SKM-1 (cell line): ENCODE measurements around the gene LMO2.

Experiments used
- DNase-seq: peaks from one replicate; lab custom pipeline; 2025; ENCODE audit not compliant: unreplicated experiment; lab: John Stamatoyannopoulos, UW

The LMO2 gene

GRCh38 chr11:33915526-33915925 is 23.6 kb upstream of the LMO2 start:
- DNase-seq, result no peak

GRCh38 chr11:33913991-33914390 is 22.1 kb upstream of the LMO2 start:
- DNase-seq, result no peak

GRCh38 chr11:33912405-33913361 is 20.8 kb upstream of the LMO2 start:
- DNase-seq, result peak; percentile 90

GRCh38 chr11:33910958-33911339 is 19.1 kb upstream of the LMO2 start:
- DNase-seq, result no peak

GRCh38 chr11:33910296-33910957 is 18.6 kb upstream of the LMO2 start:
- no peak for DNase-seq

GRCh38 chr11:33909552-33909951 is 17.7 kb upstream of the LMO2 start:
- DNase-seq, result no peak

DNA sequence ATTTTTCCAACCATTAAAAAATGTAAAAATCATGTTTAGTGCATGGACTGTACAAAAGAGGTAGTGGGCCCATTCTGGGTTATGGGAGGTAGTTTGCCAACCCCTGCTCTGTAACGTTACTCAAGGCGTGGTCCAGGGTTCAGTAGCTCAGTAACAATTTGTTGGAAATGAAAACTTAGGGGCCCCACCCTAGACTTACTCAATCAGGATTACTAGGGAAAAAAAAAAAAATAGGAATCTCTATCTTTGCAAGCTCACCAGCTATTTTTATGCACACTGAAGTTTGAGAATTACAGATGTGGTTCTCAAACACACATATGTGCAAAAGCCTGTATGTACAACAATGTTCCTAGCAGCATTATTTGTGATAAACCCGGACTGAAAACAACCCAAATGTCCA is 17.3 kb upstream of the LMO2 start:
- DNase-seq, result no peak

DNA sequence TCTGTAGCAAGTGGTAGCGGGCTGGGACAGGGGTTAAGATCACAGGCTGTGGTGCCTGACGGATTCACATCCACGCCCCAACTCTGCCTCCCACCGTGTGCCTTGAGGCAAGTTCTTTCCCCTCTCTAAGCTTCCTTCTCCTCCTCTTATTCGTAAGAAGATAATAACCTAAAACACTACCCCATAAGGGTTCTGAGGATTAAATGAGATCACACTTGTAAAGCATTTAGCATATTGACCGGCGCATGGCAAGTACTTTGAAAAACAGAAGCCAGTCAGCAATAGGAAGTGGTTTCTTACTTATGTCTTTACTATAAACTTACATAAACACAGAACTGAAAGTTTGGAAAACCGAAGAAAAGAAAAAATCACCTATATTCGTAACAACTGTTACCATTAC is 15.5 kb upstream of the LMO2 start:
- no peak for DNase-seq

DNA sequence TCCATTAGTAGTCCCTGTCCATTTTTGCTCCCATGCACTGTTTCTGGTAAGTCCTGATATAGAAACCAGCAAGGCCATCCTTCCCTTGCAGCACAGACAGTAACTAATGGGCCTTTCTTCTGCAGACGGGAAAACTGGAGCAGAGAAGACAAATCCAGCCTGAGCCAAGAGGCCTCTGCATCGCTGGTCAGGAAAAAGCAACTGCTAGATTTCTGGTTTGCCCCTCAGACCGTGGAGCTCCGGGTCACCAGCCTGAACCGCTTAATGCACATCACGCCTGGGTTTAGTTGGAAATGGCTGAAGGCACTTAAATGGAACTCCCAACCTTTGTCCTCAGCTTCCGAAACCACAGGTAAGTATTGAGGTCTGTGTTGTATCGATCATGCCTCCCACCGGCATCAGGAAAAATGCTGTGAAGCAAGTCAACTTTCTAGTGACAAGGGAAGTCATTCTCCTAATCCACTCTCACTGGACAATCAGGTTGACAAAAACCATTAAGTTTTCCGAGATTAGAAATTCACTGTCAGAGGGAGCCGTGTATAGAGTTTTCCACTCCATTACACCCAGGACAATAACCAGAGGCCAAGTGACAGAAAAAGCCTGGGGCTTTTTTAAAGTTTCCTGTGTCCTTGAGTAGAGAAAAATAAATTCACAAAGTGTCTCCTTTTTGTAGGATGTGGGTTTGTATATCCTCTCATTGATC is 14.8 kb upstream of the LMO2 start:
- no peak for DNase-seq

GRCh38 chr11:33904102-33904501 is 12.2 kb upstream of the LMO2 start:
- no peak for DNase-seq

DNA sequence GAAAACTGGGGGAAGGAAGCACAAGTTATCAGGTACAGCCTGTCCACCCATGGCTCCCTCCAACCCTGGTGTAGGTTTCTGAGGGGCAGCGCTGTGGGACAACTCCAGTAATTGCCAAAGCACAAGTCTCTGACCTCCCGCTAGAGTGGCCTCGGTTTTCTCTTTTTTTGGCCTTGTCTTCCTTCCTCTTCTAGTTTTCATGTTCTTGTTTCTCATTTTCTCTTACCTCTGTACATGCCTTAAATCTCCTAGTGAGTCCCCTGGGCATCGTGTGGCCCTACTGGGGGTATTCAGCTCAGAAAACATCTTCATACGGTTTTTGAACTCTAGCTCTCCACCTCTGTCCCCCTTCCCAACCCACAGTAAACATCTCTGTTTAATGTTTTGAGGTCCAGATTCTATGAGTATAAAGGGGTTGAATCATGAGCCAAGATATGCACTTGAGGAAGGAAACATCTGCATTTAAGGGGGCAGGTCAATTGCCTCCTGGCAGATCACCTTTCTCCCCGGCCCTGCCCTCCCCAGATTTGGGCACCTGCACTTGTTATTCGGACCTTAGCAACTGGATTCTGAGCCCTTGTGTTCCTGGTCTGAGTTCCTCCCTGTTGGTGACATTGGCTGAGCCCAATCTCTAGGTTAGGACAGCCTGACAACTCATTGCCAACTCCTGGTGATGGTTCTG is 8.4 kb upstream of the LMO2 start:
- no peak for DNase-seq

- DNase-seq, result no peak
Measured at GRCh38 chr11:33899400-33900037, 7.6 kb upstream of the LMO2 start.

- DNase-seq, result no peak
Measured at GRCh38 chr11:33898957-33899356, 7.1 kb upstream of the LMO2 start.

- no peak for DNase-seq
Measured at GRCh38 chr11:33897761-33898375, 6.0 kb upstream of the LMO2 start.

DNA sequence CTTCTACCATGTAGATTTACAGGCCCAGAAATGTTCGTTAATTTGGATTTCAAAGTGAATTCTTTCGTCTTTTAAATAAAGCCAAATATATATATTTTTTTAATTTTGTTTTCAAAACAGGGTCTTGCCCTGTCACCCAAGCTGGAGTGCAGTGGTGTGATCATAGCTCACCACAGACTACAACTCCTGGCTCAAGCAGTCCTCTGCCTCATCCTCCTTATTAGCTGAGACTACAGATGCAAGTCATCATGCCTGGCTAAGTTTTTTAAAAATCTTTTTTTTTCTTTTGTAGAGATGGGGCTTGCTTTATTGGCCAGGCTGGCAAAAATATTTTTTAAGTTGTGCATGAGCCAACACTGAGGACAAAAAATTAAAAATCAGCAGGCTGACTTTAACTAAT is 5.0 kb upstream of the LMO2 start:
- DNase-seq, result no peak

- DNase-seq, result no peak
Measured at GRCh38 chr11:33895752-33896137, 3.9 kb upstream of the LMO2 start.

DNA sequence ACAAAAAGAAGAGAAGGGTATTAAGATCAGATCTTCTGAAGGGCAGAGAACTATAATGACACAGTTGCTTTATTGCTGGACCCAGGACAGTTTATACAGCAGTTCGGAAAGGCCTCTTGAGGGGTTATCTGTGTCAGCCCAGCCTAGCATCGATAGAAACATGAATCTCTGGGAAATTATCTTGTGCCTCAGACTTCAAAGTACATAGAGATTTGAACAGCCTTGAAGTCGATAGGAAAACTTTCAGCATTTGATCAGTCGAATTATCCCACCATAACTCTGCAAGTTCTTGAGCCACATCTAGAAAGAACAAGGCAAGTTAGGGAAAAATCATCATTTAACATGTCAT is 2.5 kb upstream of the LMO2 start:
- no peak for DNase-seq

GRCh38 chr11:33893711-33894397 is 2.0 kb upstream of the LMO2 start:
- DNase-seq, result peak; percentile 99

- peak; percentile 44 for DNase-seq
Measured at GRCh38 chr11:33892906-33893594, 1.2 kb upstream of the LMO2 start.
